SK-N-SH treated with all-trans-retinoic acid at 6 μM for 48 hours (cell line): Measurements from ENCODE around the gene NKD1.

ENCODE experiments used
- ATAC-seq: fragments of 200-7000 bp; cut with Tn5 transposase; 3 replicates; pipeline ENCODE4 v1.9.1; 2020; ENCODE audit warnings: mild to moderate bottlenecking, moderate library complexity
- ARNTL ChIP-seq: fragments of 450-650 bp; formaldehyde crosslinking; IDR thresholded peaks from 2 replicates; pipeline ENCODE4 v1.5.0; 2020; ENCODE audit warnings: low read depth, mild to moderate bottlenecking, moderate library complexity, borderline replicate concordance
- BACH2 ChIP-seq: fragments of 250-450 bp; sonication (Bioruptor Pico); IDR thresholded peaks from 2 replicates; pipeline ENCODE4 v1.9.0; 2021; ENCODE audit warnings: mild to moderate bottlenecking, borderline replicate concordance
- CSDC2 ChIP-seq: fragments of 250-450 bp; sonication (Bioruptor Pico); IDR thresholded peaks from 2 replicates; pipeline ENCODE4 v1.5.0; 2020; ENCODE audit warnings: mild to moderate bottlenecking, moderate library complexity
- ESRRG ChIP-seq: fragments of 250-450 bp; sonication (Bioruptor Pico); IDR thresholded peaks from 2 replicates; pipeline ENCODE4 v1.6.1; 2021; ENCODE audit warnings: mild to moderate bottlenecking
- GLIS3 ChIP-seq: fragments of 250-450 bp; sonication (Bioruptor Pico); IDR thresholded peaks from 2 replicates; pipeline ENCODE4 v1.5.0; 2020; ENCODE audit warnings: mild to moderate bottlenecking, moderate library complexity
- ISL1 ChIP-seq: fragments of 250-450 bp; sonication (Bioruptor Pico); IDR thresholded peaks from 2 replicates; pipeline ENCODE4 v2.1.2; 2022; ENCODE audit warnings: mild to moderate bottlenecking, moderate library complexity
- OSR1 ChIP-seq: fragments of 250-450 bp; sonication (Bioruptor Pico); IDR thresholded peaks from 2 replicates; pipeline ENCODE4 v1.8.0; 2022; ENCODE audit warnings: moderate library complexity, mild to moderate bottlenecking, inconsistent platforms
- RARB ChIP-seq: fragments of 250-450 bp; sonication (Bioruptor Pico); IDR thresholded peaks from 2 replicates; pipeline ENCODE4 v1.8.0; 2021; ENCODE audit warnings: mild to moderate bottlenecking, moderate library complexity
- SNAI2 ChIP-seq: fragments of 250-450 bp; sonication (Bioruptor Pico); IDR thresholded peaks from 2 replicates; pipeline ENCODE4 v1.5.0; 2020; ENCODE audit warnings: mild to moderate bottlenecking, moderate library complexity
- TCF4 ChIP-seq: fragments of 250-450 bp; sonication (Bioruptor Pico); IDR thresholded peaks from 2 replicates; pipeline ENCODE4 v1.8.0; 2021; ENCODE audit warnings: mild to moderate bottlenecking, moderate library complexity, borderline replicate concordance
- ZFP3 ChIP-seq: fragments of 250-450 bp; sonication (Bioruptor Pico); IDR thresholded peaks from 2 replicates; pipeline ENCODE4 v1.5.0; 2020; ENCODE audit warnings: mild to moderate bottlenecking, moderate library complexity
- ZFP30 ChIP-seq: fragments of 450-650 bp; formaldehyde crosslinking; IDR thresholded peaks from 2 replicates; pipeline ENCODE4 v1.5.0; 2022; ENCODE audit warnings: mild to moderate bottlenecking, moderate library complexity
- ZNF565 ChIP-seq: fragments of 450-650 bp; formaldehyde crosslinking; conservative IDR thresholded peaks from 2 replicates; pipeline ENCODE4 v1.5.0; 2020; ENCODE audit warnings: low read depth, mild to moderate bottlenecking, moderate library complexity
- ZNF70 ChIP-seq: fragments of 450-650 bp; formaldehyde crosslinking; IDR thresholded peaks from 2 replicates; pipeline ENCODE4 v1.5.0; 2020; ENCODE audit warnings: mild to moderate bottlenecking, moderate library complexity
- ZNF8 ChIP-seq: fragments of 450-650 bp; formaldehyde crosslinking; IDR thresholded peaks from 2 replicates; pipeline ENCODE4 v1.5.0; 2020; ENCODE audit warnings: mild to moderate bottlenecking, moderate library complexity
- TF ChIP-seq, protein P1 (sequence below): fragments of 250-450 bp; sonication (Bioruptor Pico); IDR thresholded peaks from 2 replicates; pipeline ENCODE4 v1.8.0; 2021; ENCODE audit warnings: low read depth, mild to moderate bottlenecking, moderate library complexity, borderline replicate concordance
- TF ChIP-seq, protein P2 (sequence below): fragments of 250-450 bp; sonication (Bioruptor Pico); IDR thresholded peaks from 2 replicates; pipeline ENCODE4 v1.5.1; 2020; ENCODE audit warnings: low read depth, mild to moderate bottlenecking, moderate library complexity
- TF ChIP-seq, protein P3 (sequence below): fragments of 250-450 bp; sonication (Bioruptor Pico); IDR thresholded peaks from 2 replicates; pipeline ENCODE4 v1.5.0; 2020; ENCODE audit warnings: mild to moderate bottlenecking, moderate library complexity
- TF ChIP-seq, protein P4 (sequence below): fragments of 250-450 bp; sonication (Bioruptor Pico); IDR thresholded peaks from 2 replicates; pipeline ENCODE4 v1.8.0; 2020; ENCODE audit warnings: mild to moderate bottlenecking, moderate library complexity, borderline replicate concordance
- TF ChIP-seq, protein P5 (sequence below): fragments of 250-450 bp; sonication (Bioruptor Pico); IDR thresholded peaks from 2 replicates; pipeline ENCODE4 v1.5.1; 2021; ENCODE audit warnings: mild to moderate bottlenecking, moderate library complexity

The NKD1 gene

DNA sequence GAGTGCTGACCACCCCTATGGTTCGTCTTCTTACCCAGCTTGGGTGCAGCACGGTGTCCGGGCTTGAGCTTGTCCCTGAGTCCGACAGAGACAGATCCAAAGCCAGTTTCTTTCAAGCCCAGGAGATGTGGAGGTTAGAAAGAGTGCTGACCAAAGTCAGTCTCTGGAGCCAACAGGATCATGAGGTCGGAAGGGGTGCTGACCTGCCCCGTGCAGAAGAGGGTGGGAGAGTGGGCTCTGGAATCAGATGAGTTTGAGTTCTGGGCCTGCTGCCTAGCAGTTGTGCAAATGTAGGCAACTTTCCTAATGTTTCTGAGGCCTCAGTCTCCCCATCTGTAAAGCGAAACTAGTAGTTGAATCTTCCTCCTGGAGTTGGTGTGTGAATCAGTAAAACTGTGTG is 24.5 kb downstream of the NKD1 start:
- TF ChIP-seq TCF4 (CRISPR knock-in tag) (no peak), ARNTL (no peak), ZFP3 (no peak), ZNF8 (no peak), ZNF565 (CRISPR knock-in tag) (no peak), GLIS3 (CRISPR knock-in tag) (no peak), OSR1 (CRISPR knock-in tag) (no peak), ZNF70 (CRISPR knock-in tag) (no peak)
- TF ChIP-seq, protein P1, sequence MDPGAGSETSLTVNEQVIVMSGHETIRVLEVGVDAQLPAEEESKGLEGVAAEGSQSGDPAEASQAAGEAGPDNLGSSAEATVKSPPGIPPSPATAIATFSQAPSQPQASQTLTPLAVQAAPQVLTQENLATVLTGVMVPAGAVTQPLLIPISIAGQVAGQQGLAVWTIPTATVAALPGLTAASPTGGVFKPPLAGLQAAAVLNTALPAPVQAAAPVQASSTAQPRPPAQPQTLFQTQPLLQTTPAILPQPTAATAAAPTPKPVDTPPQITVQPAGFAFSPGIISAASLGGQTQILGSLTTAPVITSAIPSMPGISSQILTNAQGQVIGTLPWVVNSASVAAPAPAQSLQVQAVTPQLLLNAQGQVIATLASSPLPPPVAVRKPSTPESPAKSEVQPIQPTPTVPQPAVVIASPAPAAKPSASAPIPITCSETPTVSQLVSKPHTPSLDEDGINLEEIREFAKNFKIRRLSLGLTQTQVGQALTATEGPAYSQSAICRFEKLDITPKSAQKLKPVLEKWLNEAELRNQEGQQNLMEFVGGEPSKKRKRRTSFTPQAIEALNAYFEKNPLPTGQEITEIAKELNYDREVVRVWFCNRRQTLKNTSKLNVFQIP (CRISPR knock-in tag) = no peak
- TF ChIP-seq, protein P2, sequence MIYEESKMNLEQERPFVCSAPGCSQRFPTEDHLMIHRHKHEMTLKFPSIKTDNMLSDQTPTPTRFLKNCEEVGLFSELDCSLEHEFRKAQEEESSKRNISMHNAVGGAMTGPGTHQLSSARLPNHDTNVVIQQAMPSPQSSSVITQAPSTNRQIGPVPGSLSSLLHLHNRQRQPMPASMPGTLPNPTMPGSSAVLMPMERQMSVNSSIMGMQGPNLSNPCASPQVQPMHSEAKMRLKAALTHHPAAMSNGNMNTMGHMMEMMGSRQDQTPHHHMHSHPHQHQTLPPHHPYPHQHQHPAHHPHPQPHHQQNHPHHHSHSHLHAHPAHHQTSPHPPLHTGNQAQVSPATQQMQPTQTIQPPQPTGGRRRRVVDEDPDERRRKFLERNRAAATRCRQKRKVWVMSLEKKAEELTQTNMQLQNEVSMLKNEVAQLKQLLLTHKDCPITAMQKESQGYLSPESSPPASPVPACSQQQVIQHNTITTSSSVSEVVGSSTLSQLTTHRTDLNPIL (CRISPR knock-in tag) = no peak
- TF ChIP-seq, protein P3, sequence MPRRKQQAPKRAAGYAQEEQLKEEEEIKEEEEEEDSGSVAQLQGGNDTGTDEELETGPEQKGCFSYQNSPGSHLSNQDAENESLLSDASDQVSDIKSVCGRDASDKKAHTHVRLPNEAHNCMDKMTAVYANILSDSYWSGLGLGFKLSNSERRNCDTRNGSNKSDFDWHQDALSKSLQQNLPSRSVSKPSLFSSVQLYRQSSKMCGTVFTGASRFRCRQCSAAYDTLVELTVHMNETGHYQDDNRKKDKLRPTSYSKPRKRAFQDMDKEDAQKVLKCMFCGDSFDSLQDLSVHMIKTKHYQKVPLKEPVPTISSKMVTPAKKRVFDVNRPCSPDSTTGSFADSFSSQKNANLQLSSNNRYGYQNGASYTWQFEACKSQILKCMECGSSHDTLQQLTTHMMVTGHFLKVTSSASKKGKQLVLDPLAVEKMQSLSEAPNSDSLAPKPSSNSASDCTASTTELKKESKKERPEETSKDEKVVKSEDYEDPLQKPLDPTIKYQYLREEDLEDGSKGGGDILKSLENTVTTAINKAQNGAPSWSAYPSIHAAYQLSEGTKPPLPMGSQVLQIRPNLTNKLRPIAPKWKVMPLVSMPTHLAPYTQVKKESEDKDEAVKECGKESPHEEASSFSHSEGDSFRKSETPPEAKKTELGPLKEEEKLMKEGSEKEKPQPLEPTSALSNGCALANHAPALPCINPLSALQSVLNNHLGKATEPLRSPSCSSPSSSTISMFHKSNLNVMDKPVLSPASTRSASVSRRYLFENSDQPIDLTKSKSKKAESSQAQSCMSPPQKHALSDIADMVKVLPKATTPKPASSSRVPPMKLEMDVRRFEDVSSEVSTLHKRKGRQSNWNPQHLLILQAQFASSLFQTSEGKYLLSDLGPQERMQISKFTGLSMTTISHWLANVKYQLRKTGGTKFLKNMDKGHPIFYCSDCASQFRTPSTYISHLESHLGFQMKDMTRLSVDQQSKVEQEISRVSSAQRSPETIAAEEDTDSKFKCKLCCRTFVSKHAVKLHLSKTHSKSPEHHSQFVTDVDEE (CRISPR knock-in tag) = no peak
- TF ChIP-seq, protein P4, sequence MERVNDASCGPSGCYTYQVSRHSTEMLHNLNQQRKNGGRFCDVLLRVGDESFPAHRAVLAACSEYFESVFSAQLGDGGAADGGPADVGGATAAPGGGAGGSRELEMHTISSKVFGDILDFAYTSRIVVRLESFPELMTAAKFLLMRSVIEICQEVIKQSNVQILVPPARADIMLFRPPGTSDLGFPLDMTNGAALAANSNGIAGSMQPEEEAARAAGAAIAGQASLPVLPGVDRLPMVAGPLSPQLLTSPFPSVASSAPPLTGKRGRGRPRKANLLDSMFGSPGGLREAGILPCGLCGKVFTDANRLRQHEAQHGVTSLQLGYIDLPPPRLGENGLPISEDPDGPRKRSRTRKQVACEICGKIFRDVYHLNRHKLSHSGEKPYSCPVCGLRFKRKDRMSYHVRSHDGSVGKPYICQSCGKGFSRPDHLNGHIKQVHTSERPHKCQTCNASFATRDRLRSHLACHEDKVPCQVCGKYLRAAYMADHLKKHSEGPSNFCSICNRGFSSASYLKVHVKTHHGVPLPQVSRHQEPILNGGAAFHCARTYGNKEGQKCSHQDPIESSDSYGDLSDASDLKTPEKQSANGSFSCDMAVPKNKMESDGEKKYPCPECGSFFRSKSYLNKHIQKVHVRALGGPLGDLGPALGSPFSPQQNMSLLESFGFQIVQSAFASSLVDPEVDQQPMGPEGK (CRISPR knock-in tag) = no peak

DNA sequence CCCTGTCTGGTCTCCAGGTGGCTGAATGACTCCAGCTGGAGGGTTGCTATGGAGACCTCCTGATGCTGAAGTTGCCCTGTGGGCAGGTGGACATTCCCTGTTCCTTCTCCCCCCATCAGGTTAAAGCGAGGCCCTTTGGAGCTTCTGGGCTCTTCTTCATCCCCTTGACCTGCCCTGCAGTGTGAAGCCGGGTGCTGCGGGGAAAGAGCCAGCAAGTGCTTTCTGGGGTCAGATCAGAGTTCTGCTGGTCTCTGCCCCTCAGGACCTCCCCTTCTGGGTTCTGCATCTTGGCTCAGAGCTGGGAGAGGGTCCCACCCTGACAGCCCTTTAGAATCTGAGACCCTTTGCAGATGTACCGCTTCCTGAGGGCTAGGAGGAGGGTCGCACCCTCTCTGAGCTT is 25.1 kb downstream of the NKD1 start:
- no peak for ATAC-seq
- TF ChIP-seq GLIS3 (CRISPR knock-in tag) = no peak
- no peak for TF ChIP-seq CSDC2 (CRISPR knock-in tag)
- TF ChIP-seq, protein P4 (CRISPR knock-in tag) = no peak
- no peak for TF ChIP-seq OSR1 (CRISPR knock-in tag)
- TF ChIP-seq, protein P2 (CRISPR knock-in tag) = no peak
- TF ChIP-seq ZNF8 = no peak
- TF ChIP-seq ESRRG (CRISPR knock-in tag) = no peak
- no peak for TF ChIP-seq ZFP3
- TF ChIP-seq SNAI2 = no peak

More for the DNA sequence above, 24.5 kb downstream of the NKD1 start:
- ATAC-seq = no peak

DNA sequence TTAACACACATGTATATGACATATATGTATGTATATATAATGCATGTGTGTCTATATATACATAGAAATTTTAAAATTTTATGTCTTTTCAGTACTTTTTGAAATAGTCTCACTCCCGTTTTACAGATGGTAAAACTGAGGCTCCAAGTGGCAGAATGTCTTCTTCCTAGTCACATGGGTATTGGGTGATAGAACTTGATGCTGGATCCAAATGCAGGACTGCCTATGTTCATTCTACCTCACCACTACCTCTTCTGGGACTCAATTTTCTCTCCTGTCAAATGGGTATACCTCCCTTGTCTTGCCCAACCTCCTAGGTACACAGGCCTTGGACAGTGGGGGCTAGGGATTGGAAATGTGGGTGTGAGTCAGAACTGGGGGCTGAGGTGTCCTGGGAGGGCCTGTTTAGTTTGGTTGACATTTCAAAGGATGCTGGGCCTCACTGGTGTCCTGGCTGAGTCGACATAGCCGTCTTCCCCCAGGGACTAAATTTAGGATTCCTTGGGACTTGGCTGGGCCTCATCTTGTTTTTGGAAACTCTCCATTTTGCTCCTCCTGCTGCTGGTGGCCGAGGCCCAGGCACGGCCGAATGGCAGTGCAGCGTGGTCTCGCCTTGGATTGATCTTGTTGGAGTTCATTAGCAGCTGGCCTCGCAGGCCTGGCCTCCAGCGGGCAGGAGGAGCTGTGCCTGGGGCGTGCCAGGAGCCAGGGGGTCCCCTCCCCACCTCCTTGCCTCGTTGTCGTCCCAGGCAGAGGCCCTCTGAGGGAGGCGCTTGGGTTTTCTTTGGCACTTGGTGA is 25.9 kb downstream of the NKD1 start:
- ATAC-seq = no peak
- TF ChIP-seq RARB (CRISPR knock-in tag) (no peak), ESRRG (CRISPR knock-in tag) (no peak), ISL1 (CRISPR knock-in tag) (no peak), ZNF565 (CRISPR knock-in tag) (no peak), TCF4 (CRISPR knock-in tag) (no peak), ZNF8 (no peak), ZFP30 (CRISPR knock-in tag) (no peak), ZFP3 (no peak), BACH2 (no peak)
- TF ChIP-seq, protein P3 (CRISPR knock-in tag) = no peak
- TF ChIP-seq, protein P5, sequence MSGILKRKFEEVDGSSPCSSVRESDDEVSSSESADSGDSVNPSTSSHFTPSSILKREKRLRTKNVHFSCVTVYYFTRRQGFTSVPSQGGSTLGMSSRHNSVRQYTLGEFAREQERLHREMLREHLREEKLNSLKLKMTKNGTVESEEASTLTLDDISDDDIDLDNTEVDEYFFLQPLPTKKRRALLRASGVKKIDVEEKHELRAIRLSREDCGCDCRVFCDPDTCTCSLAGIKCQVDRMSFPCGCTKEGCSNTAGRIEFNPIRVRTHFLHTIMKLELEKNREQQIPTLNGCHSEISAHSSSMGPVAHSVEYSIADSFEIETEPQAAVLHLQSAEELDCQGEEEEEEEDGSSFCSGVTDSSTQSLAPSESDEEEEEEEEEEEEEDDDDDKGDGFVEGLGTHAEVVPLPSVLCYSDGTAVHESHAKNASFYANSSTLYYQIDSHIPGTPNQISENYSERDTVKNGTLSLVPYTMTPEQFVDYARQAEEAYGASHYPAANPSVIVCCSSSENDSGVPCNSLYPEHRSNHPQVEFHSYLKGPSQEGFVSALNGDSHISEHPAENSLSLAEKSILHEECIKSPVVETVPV (CRISPR knock-in tag) = no peak
